ENCODE results near the gene RHO. TPM values are rescaled to one million over a fixed set of nuclear protein-coding genes. Genes with fewer than 3 reads are reported as not detected.

The RHO gene
- total RNA-seq, 2 donors from 2014 or later: 0.22 to 0.26 TPM

DNA sequence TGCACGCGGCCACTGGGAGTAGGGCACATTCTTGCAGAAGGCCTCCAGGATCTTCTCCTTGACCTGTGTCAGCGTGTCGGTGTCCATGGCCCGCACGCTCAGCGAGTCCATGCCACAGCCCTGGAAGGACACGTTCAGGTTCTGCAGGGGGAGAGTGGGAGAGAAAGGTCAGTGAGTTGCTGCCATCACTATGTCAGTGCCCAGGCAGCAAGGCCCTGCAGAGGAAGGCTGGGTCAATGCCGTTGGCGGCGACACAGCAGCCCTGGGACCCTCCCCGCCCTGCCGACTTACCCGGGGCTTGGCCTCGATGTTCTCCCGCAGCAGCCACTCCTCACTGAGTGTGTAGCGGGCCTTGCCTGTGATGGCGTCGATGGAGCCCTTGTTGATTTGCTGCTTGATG is 34.4 kb downstream of the RHO start:
- no peak overlapping the region for H3K4me3 Mint-ChIP-seq
- TF ChIP-seq CTCF (conservative IDR thresholded peaks at IDR 0.05): no peak
- no peak for DNase-seq
- no peaks in the 10 kb centered on the region for H3K27me3 ChIP-seq (ENCODE audit: control insufficient read depth, insufficient read depth, low read length, poor library complexity, severe bottlenecking)
- 95 to 96% methylated on average over 16 to 19 of the region's 19 CpGs for WGBS, 2 experiments (ENCODE audit: insufficient coverage in 1 of 2, insufficient read length in 1 of 2)
- no peaks in the 10 kb centered on the region for H3K4me1 Mint-ChIP-seq
- no peaks in the 10 kb centered on the region for H3K9me3 Mint-ChIP-seq
- no peaks in the 10 kb centered on the region for H3K9me3 ChIP-seq (ENCODE audit: control insufficient read depth, low read length)
- H3K27me3 Mint-ChIP-seq (ENCODE audit: insufficient read depth): no peaks in the 10 kb centered on the region
- peaks cover 26% of the 10 kb centered on the region for H3K36me3 Mint-ChIP-seq (ENCODE audit: low read depth)
- no peaks in the 10 kb centered on the region for H3K36me3 ChIP-seq (ENCODE audit: control insufficient read depth, insufficient read depth, low read length)
- no peaks in the 10 kb centered on the region for H3K4me1 ChIP-seq (ENCODE audit: control insufficient read depth, insufficient read depth, low read length)
- no peak overlapping the region for H3K27ac ChIP-seq (ENCODE audit: low read depth, low read length)
- H3K4me3 ChIP-seq (ENCODE audit: low read length): no peak overlapping the region
- no peak overlapping the region for H3K9ac ChIP-seq (ENCODE audit: extremely low read depth, low read length, poor library complexity, severe bottlenecking)
- no peak overlapping the region for H3K27ac Mint-ChIP-seq

DNA sequence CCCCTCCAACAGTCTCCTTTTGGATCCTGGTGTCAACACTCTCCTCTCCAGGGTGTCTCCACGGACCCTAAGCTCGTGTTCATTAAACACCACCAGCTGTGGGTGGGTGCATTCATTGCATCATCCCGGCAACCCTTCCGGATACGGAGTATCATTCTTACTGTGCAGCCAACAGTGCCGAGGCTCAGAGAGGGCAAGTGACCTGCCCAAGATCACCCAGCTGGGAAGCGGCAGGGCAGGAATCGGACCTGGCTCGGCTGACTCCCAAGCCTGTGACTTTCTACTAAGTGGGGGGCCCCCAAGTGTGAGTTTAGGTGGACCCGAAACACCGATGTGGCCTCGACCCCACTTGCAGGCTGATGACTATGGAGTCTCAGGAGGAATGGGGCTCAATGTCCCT is 34.9 kb downstream of the RHO start:
- H3K9ac ChIP-seq (ENCODE audit: extremely low read depth, low read length, poor library complexity, severe bottlenecking): no peak overlapping the region
- no peaks in the 10 kb centered on the region for H3K9me3 Mint-ChIP-seq
- no peak overlapping the region for H3K4me3 Mint-ChIP-seq
- no peaks in the 10 kb centered on the region for H3K27me3 Mint-ChIP-seq (ENCODE audit: insufficient read depth)
- DNase-seq: no peak
- H3K27ac ChIP-seq (ENCODE audit: low read depth, low read length): no peak overlapping the region
- peaks cover 22% of the 10 kb centered on the region for H3K36me3 Mint-ChIP-seq (ENCODE audit: low read depth)
- no peak for TF ChIP-seq CTCF (conservative IDR thresholded peaks at IDR 0.05)
- H3K27ac Mint-ChIP-seq: no peak overlapping the region
- H3K36me3 ChIP-seq (ENCODE audit: control insufficient read depth, insufficient read depth, low read length): no peaks in the 10 kb centered on the region
- H3K4me3 ChIP-seq (ENCODE audit: low read length): no peak overlapping the region
- no peaks in the 10 kb centered on the region for H3K27me3 ChIP-seq (ENCODE audit: control insufficient read depth, insufficient read depth, low read length, poor library complexity, severe bottlenecking)
- no peaks in the 10 kb centered on the region for H3K4me1 ChIP-seq (ENCODE audit: control insufficient read depth, insufficient read depth, low read length)
- no peaks in the 10 kb centered on the region for H3K9me3 ChIP-seq (ENCODE audit: control insufficient read depth, low read length)
- WGBS, 2 experiments (ENCODE audit: insufficient coverage in 1 of 2, insufficient read length in 1 of 2): 94% methylated on average over 10 to 12 of the region's 12 CpGs
- H3K4me1 Mint-ChIP-seq: no peaks in the 10 kb centered on the region

DNA sequence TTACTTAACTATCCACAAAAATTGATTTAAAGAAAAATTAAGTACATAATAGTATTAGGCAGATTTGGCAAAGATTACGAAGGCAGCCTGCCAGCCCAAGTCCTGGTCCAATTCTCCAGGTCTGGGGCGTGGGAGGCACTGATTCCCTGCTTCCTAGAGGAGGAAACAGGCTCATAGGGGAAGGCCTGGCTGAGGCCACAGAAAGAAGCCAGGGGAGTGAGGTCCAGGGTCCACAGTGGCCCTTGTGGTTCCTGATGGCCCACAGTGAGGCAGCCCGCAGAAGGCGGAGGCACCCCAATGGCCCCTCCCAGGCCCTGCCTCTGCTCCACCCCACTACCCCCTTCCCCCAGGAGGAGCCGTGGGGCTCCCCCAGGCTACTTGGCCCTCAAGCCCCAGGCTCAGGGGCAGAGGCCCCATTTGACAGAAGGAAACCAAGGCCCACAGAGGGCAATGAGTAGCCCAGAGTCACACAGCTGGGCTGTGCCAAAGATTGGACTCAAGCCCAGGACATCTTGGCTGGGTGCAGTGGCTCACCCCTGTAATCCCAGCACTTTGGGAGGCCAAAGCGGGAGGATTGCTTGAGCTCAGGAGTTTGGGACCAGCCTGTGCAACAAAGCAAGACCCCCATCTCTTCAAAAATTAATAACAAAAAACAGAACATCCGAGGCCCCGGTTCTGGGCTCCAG is 35.6 kb downstream of the RHO start:
- H3K9me3 Mint-ChIP-seq: no peaks in the 10 kb centered on the region
- no peak overlapping the region for H3K27ac Mint-ChIP-seq
- H3K4me1 Mint-ChIP-seq: no peaks in the 10 kb centered on the region
- H3K9me3 ChIP-seq (ENCODE audit: control insufficient read depth, low read length): no peaks in the 10 kb centered on the region
- H3K4me1 ChIP-seq (ENCODE audit: control insufficient read depth, insufficient read depth, low read length): no peaks in the 10 kb centered on the region
- no peaks in the 10 kb centered on the region for H3K36me3 ChIP-seq (ENCODE audit: control insufficient read depth, insufficient read depth, low read length)
- no peaks in the 10 kb centered on the region for H3K27me3 ChIP-seq (ENCODE audit: control insufficient read depth, insufficient read depth, low read length, poor library complexity, severe bottlenecking)
- no peak for TF ChIP-seq CTCF (conservative IDR thresholded peaks at IDR 0.05)
- peaks cover 25% of the 10 kb centered on the region for H3K36me3 Mint-ChIP-seq (ENCODE audit: low read depth)
- no peak for DNase-seq
- WGBS, 2 experiments (ENCODE audit: insufficient coverage in 1 of 2, insufficient read length in 1 of 2): 83 to 88% methylated on average over 2 to 8 of the region's 8 CpGs
- no peak overlapping the region for H3K4me3 Mint-ChIP-seq
- no peaks in the 10 kb centered on the region for H3K27me3 Mint-ChIP-seq (ENCODE audit: insufficient read depth)
- H3K4me3 ChIP-seq (ENCODE audit: low read length): no peak overlapping the region
- H3K27ac ChIP-seq (ENCODE audit: low read depth, low read length): no peak overlapping the region
- H3K9ac ChIP-seq (ENCODE audit: extremely low read depth, low read length, poor library complexity, severe bottlenecking): no peak overlapping the region
